MCF 10A (cell line): Measurements from ENCODE around the gene RNPS1. TPM values are rescaled to one million over a fixed set of nuclear protein-coding genes. Genes with fewer than 3 reads are reported as not detected.

Source experiments
- BruUV-seq: library from RNA; stranded (reverse); fragments of 400-500 nt; replicated peaks from 2 replicates; lab custom pipeline; 2021; lab: Mats Ljungman, UMichigan
- CTCF ChIA-PET: fragments of 300-600 bp; sonication (Branson Sonifier 250); formaldehyde crosslinking; extraction: SDS; loops from one replicate; lab custom pipeline; 2021; ENCODE audit warnings: antibody characterized with exemption, inconsistent platforms; lab: Yijun Ruan, JAX
- POLR2A ChIA-PET: fragments of 300-600, 350-650 bp; sonication (Branson Sonifier 250); formaldehyde crosslinking; extraction: SDS; loops from one replicate; lab custom pipeline; 2020; ENCODE audit warnings: antibody characterized with exemption, inconsistent platforms; lab: Yijun Ruan, JAX
- DNase-seq: peaks from one replicate; pipeline ENCODE4 v3.0.0-alpha.2; 2018; ENCODE audit not compliant: unreplicated experiment
- H3K27ac Mint-ChIP-seq: one replicate; pipeline ENCODE4 v1.8.0; 2022; ENCODE audit warnings: mild to moderate bottlenecking, low read depth, mixed read lengths; ENCODE audit not compliant: unreplicated experiment
- H3K27me3 Mint-ChIP-seq: one replicate; pipeline ENCODE4 v1.8.0; 2022; ENCODE audit warnings: mixed read lengths; ENCODE audit not compliant: insufficient read depth, unreplicated experiment
- H3K36me3 Mint-ChIP-seq: one replicate; pipeline ENCODE4 v1.8.0; 2022; ENCODE audit warnings: mild to moderate bottlenecking, moderate library complexity, mixed read lengths; ENCODE audit not compliant: insufficient read depth, unreplicated experiment
- H3K4me1 Mint-ChIP-seq: one replicate; pipeline ENCODE4 v1.8.0; 2022; ENCODE audit warnings: mixed read lengths; ENCODE audit not compliant: insufficient read depth, unreplicated experiment
- H3K4me3 Mint-ChIP-seq: one replicate; pipeline ENCODE4 v1.8.0; 2022; ENCODE audit warnings: mild to moderate bottlenecking, moderate library complexity, mixed read lengths; ENCODE audit not compliant: unreplicated experiment
- H3K9me3 Mint-ChIP-seq: one replicate; pipeline ENCODE4 v1.8.0; 2022; ENCODE audit warnings: mixed read lengths; ENCODE audit not compliant: unreplicated experiment
- CTCF ChIP-seq: fragments of 200-600 bp; IDR thresholded peaks from one replicate; pipeline ENCODE4 v1.8.0; 2022; ENCODE audit warnings: antibody characterized with exemption, mild to moderate bottlenecking; ENCODE audit not compliant: unreplicated experiment
- intact Hi-C: fragments of 100-400 bp; cut with micrococcal nuclease; formaldehyde crosslinking; loops from 2 replicates; pipeline ENCODE4 v1.14.1; 2022
- total RNA-seq: library from RNA; stranded (reverse); gene quantifications from 2 replicates; pipeline ENCODE4 v1.2.3, GENCODE V29; 2022

RNPS1 gene
- total RNA-seq, 1 experiment from 2014 or later = 245 TPM

- POLR2A ChIA-PET = no interaction called here
- no peak overlapping the region for H3K4me3 Mint-ChIP-seq
- no peaks in the 10 kb centered on the region for H3K4me1 Mint-ChIP-seq
- no peaks in the 10 kb centered on the region for H3K9me3 Mint-ChIP-seq
- CTCF ChIA-PET = no interaction called here
- BruUV-seq = no TSS peak
- intact Hi-C loops = no loop called here
- H3K27me3 Mint-ChIP-seq = peaks cover 10% of the 10 kb centered on the region
- no peak overlapping the region for H3K27ac Mint-ChIP-seq
- DNase-seq = no peak
- no peak for TF ChIP-seq CTCF
- peaks cover 4% of the 10 kb centered on the region for H3K36me3 Mint-ChIP-seq
Observed at GRCh38 chr16:2285731-2286191, 17.8 kb upstream of the RNPS1 start.

- CTCF ChIA-PET = no interaction called here
- Mint-ChIP-seq H3K27ac (no peak overlapping the region), H3K36me3 (peaks cover 6% of the 10 kb centered on the region), H3K27me3 (peaks cover 18% of the 10 kb centered on the region), H3K4me3 (no peak overlapping the region), H3K4me1 (no peaks in the 10 kb centered on the region), H3K9me3 (no peaks in the 10 kb centered on the region)
- intact Hi-C loops = no loop called here
- no peak for DNase-seq
- POLR2A ChIA-PET = no interaction called here
- no TSS peak for BruUV-seq
- TF ChIP-seq CTCF = no peak
Observed at GRCh38 chr16:2284797-2285576, 17.1 kb upstream of the RNPS1 start.

GRCh38 chr16:2284001-2284770 is 16.3 kb upstream of the RNPS1 start:
- intact Hi-C loops = no loop called here
- no peak overlapping the region for H3K27ac Mint-ChIP-seq
- H3K27me3 Mint-ChIP-seq = peaks cover 23% of the 10 kb centered on the region

More at GRCh38 chr16:2284001-2284770, 16.3 kb upstream of the RNPS1 start:
- BruUV-seq = no TSS peak
- TF ChIP-seq CTCF = no peak
- POLR2A ChIA-PET = no interaction called here
- CTCF ChIA-PET = no interaction called here
- Mint-ChIP-seq H3K4me3 (no peak overlapping the region), H3K9me3 (no peaks in the 10 kb centered on the region), H3K4me1 (no peaks in the 10 kb centered on the region), H3K36me3 (peaks cover 6% of the 10 kb centered on the region)
- DNase-seq = no peak
